Osteoblast (primary cell): Measurements from ENCODE around the gene CNTD1. TPM values are rescaled to one million over a fixed set of nuclear protein-coding genes. Genes with fewer than 3 reads are reported as not detected.

Experiments used
- DNase-seq: peaks from one replicate; pipeline ENCODE4 v3.0.0; 2011; ENCODE audit warnings: low spot score, mixed read lengths; ENCODE audit not compliant: insufficient read length; ENCODE audit errors: missing footprints
- H2AFZ ChIP-seq: 2 replicates; pipeline ENCODE4 v1.6.0; 2011; ENCODE audit warnings: mild to moderate bottlenecking, low read length
- H3K27ac ChIP-seq: 2 replicates; pipeline ENCODE4 v1.5.1; 2011; ENCODE audit warnings: mild to moderate bottlenecking, low read depth, low read length, moderate library complexity
- H3K27me3 ChIP-seq: 2 replicates; pipeline ENCODE4 v1.6.0; 2012; ENCODE audit warnings: mild to moderate bottlenecking, control low read depth, inconsistent platforms, low read length, moderate library complexity; ENCODE audit not compliant: insufficient read depth
- H3K36me3 ChIP-seq: 2 replicates; pipeline ENCODE4 v1.5.1; 2011; ENCODE audit warnings: mild to moderate bottlenecking, low read length, control low read depth, moderate library complexity; ENCODE audit not compliant: insufficient read depth
- H3K4me1 ChIP-seq: 2 replicates; pipeline ENCODE4 v1.5.1; 2011; ENCODE audit warnings: mild to moderate bottlenecking, low read length, control low read depth, moderate library complexity; ENCODE audit not compliant: insufficient read depth
- H3K4me2 ChIP-seq: 2 replicates; pipeline ENCODE4 v1.6.0; 2011; ENCODE audit warnings: mild to moderate bottlenecking, low read length; ENCODE audit not compliant: insufficient read depth
- H3K4me3 ChIP-seq: fragments of 200-600 bp; sonication (generic); 3 replicates; pipeline ENCODE4 v1.5.1; 2012; ENCODE audit warnings: mild to moderate bottlenecking, low read length, inconsistent platforms; ENCODE audit not compliant: insufficient read depth
- H3K79me2 ChIP-seq: 2 replicates; pipeline ENCODE4 v1.6.0; 2012; ENCODE audit warnings: mild to moderate bottlenecking, low read length, control low read depth, inconsistent platforms; ENCODE audit not compliant: insufficient read depth
- H3K9me3 ChIP-seq: 2 replicates; pipeline ENCODE4 v1.5.1; 2011; ENCODE audit warnings: low read depth, low read length, control low read depth
- H4K20me1 ChIP-seq: 2 replicates; pipeline ENCODE4 v1.6.0; 2012; ENCODE audit warnings: mild to moderate bottlenecking, low read length, control low read depth; ENCODE audit not compliant: insufficient read depth
- total RNA-seq: library from RNA; depleted of rRNA; stranded (reverse); fragments of >200 nt; gene quantifications from 2 replicates; pipeline ENCODE4 v1.2.3, GENCODE V29; 2012
- TF ChIP-seq, protein P1 (sequence below): IDR thresholded peaks from 2 replicates; pipeline ENCODE4 v1.5.1; 2011; ENCODE audit warnings: mild to moderate bottlenecking, low read depth, low read length, moderate library complexity; ENCODE audit errors: extremely low read depth

CNTD1 gene
- total RNA-seq, 1 donor, result not detected

DNA sequence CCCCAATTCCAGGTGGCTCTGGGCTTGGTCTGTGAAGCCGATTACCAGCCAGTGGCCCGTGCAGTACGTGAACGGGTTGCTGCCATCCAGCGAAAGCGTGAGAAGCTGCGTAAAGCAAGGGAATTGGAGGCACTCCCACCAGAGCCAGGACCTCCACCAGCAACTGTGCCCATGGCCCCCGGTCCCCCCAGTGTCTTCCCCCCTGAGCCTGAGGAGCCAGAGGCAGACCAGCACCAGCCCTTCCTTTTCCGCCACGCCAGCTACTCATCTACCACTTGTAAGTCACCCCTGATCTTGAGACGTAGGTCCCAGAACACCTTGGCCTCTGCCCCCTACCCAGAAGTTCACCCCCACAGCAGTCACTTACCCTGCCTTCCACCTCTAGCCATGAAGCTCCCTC, 11.4 kb upstream of the CNTD1 start:
- DNase-seq, result peak; percentile 71
- no peak overlapping the region for H3K27ac ChIP-seq
- H3K4me2 ChIP-seq, result no peak overlapping the region
- H4K20me1 ChIP-seq, result no peaks in the 10 kb centered on the region
- H2AFZ ChIP-seq, result no peak overlapping the region
- H3K4me1 ChIP-seq, result peaks cover 13% of the 10 kb centered on the region
- no peaks in the 10 kb centered on the region for H3K9me3 ChIP-seq
- H3K27me3 ChIP-seq, result no peaks in the 10 kb centered on the region
- TF ChIP-seq, protein P1, sequence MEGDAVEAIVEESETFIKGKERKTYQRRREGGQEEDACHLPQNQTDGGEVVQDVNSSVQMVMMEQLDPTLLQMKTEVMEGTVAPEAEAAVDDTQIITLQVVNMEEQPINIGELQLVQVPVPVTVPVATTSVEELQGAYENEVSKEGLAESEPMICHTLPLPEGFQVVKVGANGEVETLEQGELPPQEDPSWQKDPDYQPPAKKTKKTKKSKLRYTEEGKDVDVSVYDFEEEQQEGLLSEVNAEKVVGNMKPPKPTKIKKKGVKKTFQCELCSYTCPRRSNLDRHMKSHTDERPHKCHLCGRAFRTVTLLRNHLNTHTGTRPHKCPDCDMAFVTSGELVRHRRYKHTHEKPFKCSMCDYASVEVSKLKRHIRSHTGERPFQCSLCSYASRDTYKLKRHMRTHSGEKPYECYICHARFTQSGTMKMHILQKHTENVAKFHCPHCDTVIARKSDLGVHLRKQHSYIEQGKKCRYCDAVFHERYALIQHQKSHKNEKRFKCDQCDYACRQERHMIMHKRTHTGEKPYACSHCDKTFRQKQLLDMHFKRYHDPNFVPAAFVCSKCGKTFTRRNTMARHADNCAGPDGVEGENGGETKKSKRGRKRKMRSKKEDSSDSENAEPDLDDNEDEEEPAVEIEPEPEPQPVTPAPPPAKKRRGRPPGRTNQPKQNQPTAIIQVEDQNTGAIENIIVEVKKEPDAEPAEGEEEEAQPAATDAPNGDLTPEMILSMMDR, result no peak
- H3K36me3 ChIP-seq, result peaks cover 22% of the 10 kb centered on the region
- no peak overlapping the region for H3K4me3 ChIP-seq
- H3K79me2 ChIP-seq, result peaks cover 4% of the 10 kb centered on the region

GRCh38 chr17:42791948-42792347, 6.7 kb upstream of the CNTD1 start:
- H3K79me2 ChIP-seq, result peaks cover 5% of the 10 kb centered on the region
- no peak for DNase-seq
- no peak overlapping the region for H3K4me3 ChIP-seq
- TF ChIP-seq, protein P1, result no peak
- H3K36me3 ChIP-seq, result peaks cover 20% of the 10 kb centered on the region
- no peaks in the 10 kb centered on the region for H3K9me3 ChIP-seq
- no peak overlapping the region for H3K27ac ChIP-seq
- no peaks in the 10 kb centered on the region for H4K20me1 ChIP-seq
- H3K4me1 ChIP-seq, result peaks cover 2% of the 10 kb centered on the region
- H3K4me2 ChIP-seq, result no peak overlapping the region
- no peak overlapping the region for H2AFZ ChIP-seq
- no peaks in the 10 kb centered on the region for H3K27me3 ChIP-seq

GRCh38 chr17:42792545-42792944, 6.1 kb upstream of the CNTD1 start:
- no peaks in the 10 kb centered on the region for H3K27me3 ChIP-seq
- H3K79me2 ChIP-seq, result peaks cover 10% of the 10 kb centered on the region
- no peak overlapping the region for H3K4me3 ChIP-seq
- H3K9me3 ChIP-seq, result no peaks in the 10 kb centered on the region
- no peak overlapping the region for H3K27ac ChIP-seq
- peaks cover 14% of the 10 kb centered on the region for H3K36me3 ChIP-seq
- no peak overlapping the region for H2AFZ ChIP-seq
- DNase-seq, result no peak
- TF ChIP-seq, protein P1, result no peak
- peaks cover 8% of the 10 kb centered on the region for H3K4me1 ChIP-seq
- H3K4me2 ChIP-seq, result no peak overlapping the region
- no peaks in the 10 kb centered on the region for H4K20me1 ChIP-seq

DNA sequence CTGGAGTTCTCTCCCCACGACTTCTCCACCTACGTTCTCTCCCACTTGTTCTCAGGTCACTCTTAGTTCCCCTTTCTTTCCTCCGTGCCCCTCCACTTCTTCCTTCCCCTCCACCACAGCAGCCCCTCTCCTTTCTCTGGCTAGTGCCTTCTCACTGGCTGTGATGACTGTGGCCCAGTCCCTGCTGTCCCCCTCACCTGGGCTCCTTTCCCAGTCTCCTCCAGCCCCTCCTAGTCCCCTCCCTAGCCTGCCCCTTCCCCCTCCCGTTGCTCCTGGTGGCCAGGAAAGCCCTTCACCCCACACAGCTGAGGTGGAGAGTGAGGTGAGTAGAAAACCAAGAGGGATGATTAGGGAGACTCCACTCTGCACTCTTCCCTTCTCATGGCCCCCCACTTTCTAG, 3.6 kb upstream of the CNTD1 start:
- Histone ChIP-seq H3K9me3 (no peaks in the 10 kb centered on the region), H3K27me3 (no peaks in the 10 kb centered on the region), H4K20me1 (no peaks in the 10 kb centered on the region), H3K4me2 (no peak overlapping the region), H3K4me1 (peaks cover 16% of the 10 kb centered on the region), H2AFZ (no peak overlapping the region), H3K27ac (no peak overlapping the region), H3K36me3 (peaks cover 5% of the 10 kb centered on the region), H3K79me2 (peaks cover 18% of the 10 kb centered on the region), H3K4me3 (no peak overlapping the region)
- TF ChIP-seq, protein P1, result no peak
- no peak for DNase-seq
